ENCODE results near the gene ZC3H11A. TPM values are rescaled to one million over a fixed set of nuclear protein-coding genes. Genes with fewer than 3 reads are reported as not detected.
"Not testable (repeated sequence)": the region's sequence is repeated elsewhere in the genome, so short reads cannot be mapped to it uniquely, and the experiment has no call there.

ZC3H11A gene
- total RNA-seq, result 10 to 100 TPM; 71.1 to 79.9 (median 78.2) TPM
- 145 TPM for total RNA-seq (2013)

DNA sequence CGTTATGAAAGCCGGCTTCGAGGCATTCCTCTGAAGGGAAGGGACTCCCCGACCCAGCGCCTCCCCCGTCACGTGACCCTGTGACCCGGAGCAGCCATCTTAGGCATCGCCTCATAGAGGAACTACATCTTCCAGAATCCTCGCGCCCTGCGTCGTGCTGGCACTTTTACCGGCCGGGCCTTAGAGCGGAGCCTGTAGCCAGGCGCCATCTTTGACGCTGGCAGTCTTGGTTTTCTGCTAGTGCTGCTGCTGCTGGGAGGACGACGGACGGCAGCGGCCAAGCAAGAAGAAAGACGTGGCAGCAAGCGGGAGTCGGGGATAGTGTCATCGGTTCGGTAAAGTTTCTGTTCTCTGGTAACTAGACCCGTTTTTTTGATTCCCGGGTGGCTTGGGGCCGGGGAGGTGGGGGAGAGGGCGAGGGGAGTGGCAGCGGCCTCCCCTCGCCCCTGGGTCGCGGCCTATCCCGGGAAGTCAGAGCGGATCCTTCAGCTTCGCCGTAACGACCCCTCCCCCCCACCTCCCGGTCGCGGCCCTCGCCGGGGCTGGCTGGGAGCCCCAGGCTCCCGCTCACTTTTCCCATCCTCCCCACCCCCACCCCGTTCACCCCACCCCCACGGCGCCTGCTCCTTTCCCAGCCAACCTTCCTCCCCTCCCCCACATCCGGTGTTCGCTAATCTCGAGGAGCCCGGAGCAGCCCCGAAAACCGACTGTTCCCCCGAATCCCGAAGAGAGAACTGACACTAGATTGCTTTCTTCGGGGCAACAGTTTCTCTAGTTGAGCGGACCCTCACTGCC is at the start of gene ZC3H11A, which contains the start of gene ZBED6:
Gene ZC3H11A (plus strand): TSS at position 183 of the 795 bp plus-strand sequence. CDS start 21,448 bp downstream, outside the sequence.
Gene ZBED6 (plus strand): TSS at position 183 of the 795 bp plus-strand sequence. CDS start 1,900 bp downstream, outside the sequence.
- intact Hi-C loops (cut with micrococcal nuclease), result loop anchor here (1.0 to 5.0 kb wide), 2 partner anchors 33 to 66 kb away; partner anchors contain the start of gene SNRPE
- WGBS (ENCODE audit: insufficient coverage), result under 1% methylated on average over 50 of the region's 59 CpGs
- Histone ChIP-seq H3K36me3 (ENCODE audit: control insufficient read depth, insufficient read depth, low read length) (peaks cover 5% of the 10 kb centered on the region), H3K4me3 (ENCODE audit: low read length) (peak within 1 kb of the TSS; percentile 70), H3K4me1 (ENCODE audit: control insufficient read depth, insufficient read depth, low read length) (peaks cover 8% of the 10 kb centered on the region), H3K9me3 (ENCODE audit: control insufficient read depth, insufficient read depth, low read length) (no peaks in the 10 kb centered on the region), H3K27ac (ENCODE audit: low read length) (peak within 1 kb of the TSS; percentile 87), H3K27me3 (ENCODE audit: control insufficient read depth, insufficient read depth, low read length) (no peaks in the 10 kb centered on the region)
- Mint-ChIP-seq H3K9me3 (no peaks in the 10 kb centered on the region), H3K36me3 (peaks cover 7% of the 10 kb centered on the region), H3K27ac (peak within 1 kb of the TSS; percentile 97 to 98), H3K4me1 (peaks cover 45 to 49% of the 10 kb centered on the region in 2 donors), H3K4me3 (peak within 1 kb of the TSS; percentile 98), H3K27me3 (ENCODE audit: low read depth in 2 of 2) (no peaks in the 10 kb centered on the region)
- ATAC-seq (peak; percentile 96 to 99 (median 98)), DNase-seq (peak; percentile 93 to 99)
- TF ChIP-seq, protein P1, sequence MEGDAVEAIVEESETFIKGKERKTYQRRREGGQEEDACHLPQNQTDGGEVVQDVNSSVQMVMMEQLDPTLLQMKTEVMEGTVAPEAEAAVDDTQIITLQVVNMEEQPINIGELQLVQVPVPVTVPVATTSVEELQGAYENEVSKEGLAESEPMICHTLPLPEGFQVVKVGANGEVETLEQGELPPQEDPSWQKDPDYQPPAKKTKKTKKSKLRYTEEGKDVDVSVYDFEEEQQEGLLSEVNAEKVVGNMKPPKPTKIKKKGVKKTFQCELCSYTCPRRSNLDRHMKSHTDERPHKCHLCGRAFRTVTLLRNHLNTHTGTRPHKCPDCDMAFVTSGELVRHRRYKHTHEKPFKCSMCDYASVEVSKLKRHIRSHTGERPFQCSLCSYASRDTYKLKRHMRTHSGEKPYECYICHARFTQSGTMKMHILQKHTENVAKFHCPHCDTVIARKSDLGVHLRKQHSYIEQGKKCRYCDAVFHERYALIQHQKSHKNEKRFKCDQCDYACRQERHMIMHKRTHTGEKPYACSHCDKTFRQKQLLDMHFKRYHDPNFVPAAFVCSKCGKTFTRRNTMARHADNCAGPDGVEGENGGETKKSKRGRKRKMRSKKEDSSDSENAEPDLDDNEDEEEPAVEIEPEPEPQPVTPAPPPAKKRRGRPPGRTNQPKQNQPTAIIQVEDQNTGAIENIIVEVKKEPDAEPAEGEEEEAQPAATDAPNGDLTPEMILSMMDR (IDR thresholded peaks at IDR 0.05), result no peak

- Histone ChIP-seq H3K9me3 (ENCODE audit: control insufficient read depth, insufficient read depth, low read length) (no peaks in the 10 kb centered on the region), H3K27ac (ENCODE audit: low read length) (no peak overlapping the region), H3K4me3 (ENCODE audit: low read length) (no peak overlapping the region), H3K27me3 (ENCODE audit: control insufficient read depth, insufficient read depth, low read length) (no peaks in the 10 kb centered on the region), H3K4me1 (ENCODE audit: control insufficient read depth, insufficient read depth, low read length) (peaks cover 10% of the 10 kb centered on the region), H3K36me3 (ENCODE audit: control insufficient read depth, insufficient read depth, low read length) (peaks cover 8% of the 10 kb centered on the region)
- Mint-ChIP-seq H3K4me1 (peaks cover 18 to 21% of the 10 kb centered on the region in 2 donors), H3K4me3 (no peak overlapping the region), H3K36me3 (peaks cover 13% of the 10 kb centered on the region), H3K27me3 (ENCODE audit: low read depth in 2 of 2) (no peaks in the 10 kb centered on the region), H3K9me3 (no peaks in the 10 kb centered on the region), H3K27ac (peak overlapping the region; percentile 27 to 42)
- DNase-seq, result no peak
- TF ChIP-seq, protein P1 (IDR thresholded peaks at IDR 0.05), result no peak
- 98% methylated on average over 6 of the region's 6 CpGs for WGBS (ENCODE audit: insufficient coverage)
- intact Hi-C loops (cut with micrococcal nuclease), result no loop called here
- no peak for ATAC-seq
These were observed 49.1 kb upstream of the ZC3H11A start for GRCh38 chr1:203746281-203746680.

DNA sequence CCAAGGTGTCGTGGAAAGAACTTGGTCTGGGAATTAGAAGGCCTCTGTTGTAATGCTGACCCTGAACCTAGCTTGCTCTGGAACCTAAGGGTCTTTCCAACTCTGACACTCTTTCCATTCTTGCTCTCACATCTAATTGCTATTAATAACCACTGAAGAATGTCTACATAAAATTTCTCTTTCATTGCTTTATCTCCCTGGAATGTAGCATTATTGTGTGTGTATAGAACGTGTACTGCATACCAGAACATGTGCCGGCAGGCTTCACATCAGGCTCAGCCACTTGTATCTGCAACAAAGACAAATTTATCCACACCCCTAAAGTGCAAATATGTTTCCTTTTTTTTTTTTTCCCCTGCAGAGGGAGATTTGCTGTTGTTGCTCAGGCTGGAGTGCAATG is 44.4 kb upstream of the ZC3H11A start:
- intact Hi-C loops (cut with micrococcal nuclease), result no loop called here
- H3K4me1 ChIP-seq (ENCODE audit: control insufficient read depth, insufficient read depth, low read length), result peaks cover 21% of the 10 kb centered on the region
- TF ChIP-seq, protein P1 (IDR thresholded peaks at IDR 0.05), result no peak
- 100% methylated on average over 2 of the region's 3 CpGs for WGBS (ENCODE audit: insufficient coverage)
- Mint-ChIP-seq H3K4me3 (no peak overlapping the region), H3K27ac (no peak overlapping the region), H3K9me3 (no peaks in the 10 kb centered on the region), H3K36me3 (no peaks in the 10 kb centered on the region), H3K4me1 (peaks cover 19 to 22% of the 10 kb centered on the region in 2 donors), H3K27me3 (ENCODE audit: low read depth in 2 of 2) (no peaks in the 10 kb centered on the region)
- H3K27ac ChIP-seq (ENCODE audit: low read length), result no peak overlapping the region
- no peak overlapping the region for H3K4me3 ChIP-seq (ENCODE audit: low read length)
- no peak for ATAC-seq
- no peaks in the 10 kb centered on the region for H3K9me3 ChIP-seq (ENCODE audit: control insufficient read depth, insufficient read depth, low read length)
- no peak for DNase-seq
- no peaks in the 10 kb centered on the region for H3K36me3 ChIP-seq (ENCODE audit: control insufficient read depth, insufficient read depth, low read length)
- H3K27me3 ChIP-seq (ENCODE audit: control insufficient read depth, insufficient read depth, low read length), result no peaks in the 10 kb centered on the region

DNA sequence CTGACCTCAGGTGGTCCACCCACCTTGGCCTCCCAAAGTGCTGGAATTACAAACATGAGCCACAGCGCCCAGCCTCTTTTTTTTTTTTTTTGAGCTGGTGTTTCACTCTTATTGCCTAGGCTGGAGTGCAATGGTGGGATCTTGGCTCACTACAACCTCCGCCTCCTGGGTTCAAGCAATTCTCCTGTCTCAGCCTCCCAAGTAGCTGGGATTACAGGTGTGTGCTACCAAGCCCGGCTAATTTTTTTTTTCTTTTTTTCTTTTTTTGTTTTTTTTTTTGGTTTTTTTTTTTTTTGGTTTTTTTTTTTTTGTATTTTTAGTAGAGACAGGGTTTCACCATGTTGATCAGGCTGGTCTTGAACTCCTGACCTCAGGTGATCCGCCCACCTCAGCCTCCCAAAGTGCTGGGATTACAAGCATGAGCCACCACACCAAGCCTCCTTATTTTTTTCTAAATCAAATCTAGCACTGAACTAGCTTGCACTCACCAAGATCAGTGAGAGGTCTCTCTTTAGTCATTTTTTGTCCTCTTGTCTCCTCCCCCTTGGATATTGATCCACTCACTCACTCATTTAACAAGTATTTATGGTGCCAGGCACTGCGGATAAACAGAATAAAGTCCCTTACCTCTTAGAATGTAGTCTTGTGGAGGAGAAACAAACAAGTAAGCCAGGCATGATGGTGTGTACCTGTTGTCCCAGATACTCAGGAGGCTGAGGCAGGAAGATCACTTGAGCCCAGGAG is 43.6 kb upstream of the ZC3H11A start:
- H3K4me3 Mint-ChIP-seq; H3K27me3 ChIP-seq (ENCODE audit: control insufficient read depth, insufficient read depth, low read length); H3K9me3 Mint-ChIP-seq; ATAC-seq; H3K36me3 Mint-ChIP-seq; H3K9me3 ChIP-seq (ENCODE audit: control insufficient read depth, insufficient read depth, low read length); H3K27ac ChIP-seq (ENCODE audit: low read length); H3K4me3 ChIP-seq (ENCODE audit: low read length); H3K36me3 ChIP-seq (ENCODE audit: control insufficient read depth, insufficient read depth, low read length); H3K27ac Mint-ChIP-seq; DNase-seq; intact Hi-C loops (cut with micrococcal nuclease); H3K27me3 Mint-ChIP-seq (ENCODE audit: low read depth in 2 of 2): not testable (repeated sequence)
- peaks cover 27 to 30% of the 10 kb centered on the region in 2 donors for H3K4me1 Mint-ChIP-seq
- peaks cover 28% of the 10 kb centered on the region for H3K4me1 ChIP-seq (ENCODE audit: control insufficient read depth, insufficient read depth, low read length)
- 100% methylated on average over 3 of the region's 5 CpGs for WGBS (ENCODE audit: insufficient coverage)

Measured in natural killer cell (primary cell).